HG03135 (cell line): Measurements from ENCODE around the gene DSTN.

Experiments used
- ATAC-seq: cut with Tn5 transposase; IDR thresholded peaks from one replicate; pipeline ENCODE4 v1.9.1; 2021; ENCODE audit warnings: mild to moderate bottlenecking, moderate library complexity; ENCODE audit not compliant: unreplicated experiment

The DSTN gene

DNA sequence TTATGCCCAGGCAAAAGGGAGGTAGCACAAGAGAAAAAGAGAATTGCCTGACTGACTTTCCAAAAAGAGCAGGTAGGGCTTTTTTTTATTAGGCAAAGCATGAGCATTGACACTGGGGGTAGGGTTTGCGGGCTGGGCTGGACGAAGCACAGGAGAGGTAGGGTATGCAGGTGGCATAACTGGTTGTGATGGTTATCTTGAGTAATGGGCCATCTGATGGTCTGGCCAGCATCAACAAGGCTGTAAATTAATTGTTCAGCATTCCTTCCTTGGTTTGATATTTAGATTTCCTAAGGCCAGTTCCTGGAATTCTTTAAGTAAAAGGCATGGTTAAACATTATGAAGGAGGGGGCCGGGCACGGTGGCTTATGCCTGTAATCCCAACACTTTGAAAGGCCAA lies 24.7 kb upstream of the DSTN start:
- no peak for ATAC-seq

DNA sequence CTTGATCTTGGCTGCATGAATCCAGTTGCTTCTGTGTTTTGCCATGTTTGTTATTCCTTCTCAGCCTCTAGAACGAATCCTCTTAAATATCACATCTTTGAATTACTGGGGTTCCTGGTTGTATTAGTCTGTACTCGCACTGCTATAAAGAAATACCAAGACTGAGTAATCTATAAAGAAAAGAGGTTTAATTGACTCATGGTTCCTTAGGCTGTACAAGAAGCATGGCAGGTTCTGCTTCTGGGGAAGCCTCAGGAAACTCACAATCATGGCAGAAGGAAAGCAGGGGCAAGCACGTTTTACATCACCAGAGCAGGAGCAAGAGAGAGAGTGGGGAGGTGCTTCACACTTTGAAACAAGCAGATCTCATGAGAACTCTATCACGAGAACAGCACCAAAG lies 20.7 kb upstream of the DSTN start:
- ATAC-seq: no peak

DNA sequence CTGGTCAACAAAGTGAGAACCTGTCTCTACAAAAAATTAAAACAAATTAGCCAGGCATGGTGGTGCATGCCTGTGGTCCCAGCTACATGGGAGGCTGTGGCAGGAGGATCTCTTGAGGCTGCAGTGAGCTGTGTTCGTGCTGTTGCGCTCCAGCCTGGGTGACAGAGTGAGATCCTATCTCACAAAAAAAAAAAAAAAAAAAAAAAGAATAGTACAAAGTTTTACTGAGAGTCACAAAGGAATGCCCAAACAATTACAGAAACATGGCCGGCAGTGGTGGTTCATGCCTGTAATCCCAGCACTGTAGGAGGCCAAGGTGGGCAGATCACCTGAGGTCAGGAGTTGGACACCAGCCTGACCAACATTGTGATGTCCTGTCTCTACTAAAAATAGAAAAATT lies 14.8 kb upstream of the DSTN start:
- ATAC-seq: no peak

DNA sequence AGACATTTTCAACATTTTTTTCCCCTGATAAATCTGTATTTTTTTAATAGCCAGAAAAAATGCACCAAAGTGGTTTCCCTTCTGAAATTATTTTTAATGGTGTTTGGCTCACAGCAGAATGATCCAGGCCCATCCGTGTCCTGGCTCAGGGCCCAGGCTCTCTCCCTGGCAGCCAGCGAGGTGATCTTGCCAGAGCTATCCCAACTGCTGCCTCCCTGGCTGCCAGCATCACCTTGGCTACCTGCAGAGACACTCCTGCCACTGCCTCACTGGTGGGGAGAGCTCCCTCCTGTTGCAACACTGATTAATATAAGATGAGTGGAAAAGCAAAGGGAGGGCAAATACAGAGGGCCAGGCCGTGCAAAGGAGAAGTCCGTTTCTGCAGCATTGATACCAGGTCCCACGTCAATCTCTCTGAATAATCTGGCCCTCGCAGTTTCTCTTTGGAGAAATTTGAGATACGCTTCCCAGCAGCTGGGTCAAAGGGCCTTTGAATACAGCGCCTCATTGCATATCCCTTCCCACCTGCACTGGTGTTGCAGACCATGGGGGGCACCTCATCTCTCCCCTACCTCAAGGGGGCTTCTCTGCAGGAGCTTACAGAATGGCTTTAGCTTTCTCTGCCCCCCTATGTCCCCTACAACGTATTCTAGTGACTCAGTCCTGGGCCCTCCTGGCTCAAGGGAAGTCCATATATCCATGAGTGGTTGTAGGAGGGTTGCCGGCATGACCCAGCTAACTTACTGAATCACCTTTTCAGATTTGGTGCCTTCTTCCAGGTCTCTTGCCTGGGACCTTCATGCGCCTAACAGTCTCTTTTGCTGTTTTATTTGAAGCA lies 12.8 kb upstream of the DSTN start:
- no peak for ATAC-seq

DNA sequence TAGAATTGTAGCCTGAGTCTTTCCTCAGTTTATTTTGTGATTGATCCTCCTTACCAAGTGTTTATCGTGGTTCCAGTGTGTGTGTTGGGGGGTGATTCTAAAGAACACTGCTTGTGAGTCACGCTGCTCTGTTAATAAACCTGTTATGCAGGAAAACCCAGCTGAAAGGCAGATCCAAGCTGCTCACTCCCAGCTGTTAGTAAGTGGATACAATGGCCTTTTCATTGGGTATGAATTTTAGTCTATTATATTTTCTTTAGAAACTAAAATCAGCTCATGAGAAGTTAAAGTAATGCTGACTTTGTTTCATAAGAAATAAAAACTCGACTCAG lies 12.2 kb upstream of the DSTN start:
- ATAC-seq: no peak

DNA sequence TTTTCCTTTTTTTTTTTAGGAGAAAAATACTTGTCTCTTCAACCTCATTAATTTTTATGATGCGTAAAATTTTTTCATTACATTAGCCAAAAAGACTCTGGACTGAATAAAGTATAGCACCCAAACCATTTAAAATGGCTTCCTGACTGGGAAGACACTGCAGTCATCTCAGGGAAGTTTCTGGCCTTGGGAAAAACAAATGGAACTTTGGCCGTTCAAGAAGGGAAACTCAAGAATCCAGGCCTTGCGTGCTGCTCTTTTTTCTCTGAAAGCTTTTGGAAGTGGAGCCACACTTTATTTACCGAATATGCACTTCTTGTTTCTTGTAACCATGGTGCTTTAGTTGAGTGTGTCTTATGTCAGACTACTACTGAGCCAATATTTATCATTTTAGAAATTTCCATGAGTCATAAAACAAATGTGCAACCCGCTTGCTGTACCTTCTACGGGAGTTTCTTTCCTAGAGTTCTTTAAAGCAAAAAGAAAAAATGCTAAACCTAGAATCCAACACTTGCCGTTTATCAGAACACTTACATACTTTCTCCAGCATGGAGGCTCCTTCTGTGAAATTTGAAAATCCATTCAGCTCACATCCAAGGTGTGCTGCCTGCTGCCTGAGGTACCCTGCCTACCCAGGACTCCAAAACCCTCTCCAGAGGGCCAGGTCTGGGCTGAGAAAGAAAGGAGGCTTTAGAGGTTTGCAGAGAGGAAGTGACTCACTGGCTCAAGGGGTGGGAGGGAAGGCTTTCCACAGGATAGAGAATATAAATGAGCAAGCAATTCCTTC lies 11.5 kb upstream of the DSTN start:
- no peak for ATAC-seq

DNA sequence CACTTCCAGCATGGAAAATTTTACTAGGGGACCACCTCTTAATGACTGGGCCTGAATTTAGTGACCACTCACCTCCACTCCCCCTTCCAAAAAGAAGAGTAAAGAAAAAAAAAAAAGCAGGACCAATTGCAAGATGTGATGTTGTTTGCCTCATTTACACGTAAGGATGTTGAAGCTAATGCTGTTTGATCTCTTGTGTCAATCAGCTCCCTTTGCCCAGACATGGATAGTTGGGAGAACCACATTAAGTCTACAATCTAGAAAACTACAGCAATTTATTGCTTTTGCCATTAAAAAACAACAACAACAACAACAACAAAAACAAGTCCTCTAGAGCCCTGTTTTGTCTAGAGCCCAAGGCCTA lies 11.0 kb upstream of the DSTN start:
- ATAC-seq: no peak

DNA sequence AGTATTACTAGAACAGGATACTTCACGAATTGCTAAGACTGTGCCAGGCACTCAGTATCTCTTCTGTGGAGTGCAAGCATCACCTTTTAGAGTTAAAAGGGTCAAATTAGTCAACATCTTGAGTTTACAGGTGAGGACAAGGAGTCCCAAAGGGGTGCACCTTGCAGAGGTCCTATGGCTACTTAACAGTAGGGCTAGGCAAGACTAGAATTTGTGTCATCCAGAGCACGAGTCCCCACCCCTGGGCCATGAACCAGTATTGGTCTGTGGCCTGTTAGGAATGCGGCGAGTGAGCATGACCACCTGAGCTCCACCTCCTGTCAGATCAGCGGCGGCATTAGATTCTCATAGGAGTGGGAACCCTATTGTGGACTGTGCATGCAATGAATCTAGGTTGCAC lies 10.5 kb upstream of the DSTN start:
- no peak for ATAC-seq

DNA sequence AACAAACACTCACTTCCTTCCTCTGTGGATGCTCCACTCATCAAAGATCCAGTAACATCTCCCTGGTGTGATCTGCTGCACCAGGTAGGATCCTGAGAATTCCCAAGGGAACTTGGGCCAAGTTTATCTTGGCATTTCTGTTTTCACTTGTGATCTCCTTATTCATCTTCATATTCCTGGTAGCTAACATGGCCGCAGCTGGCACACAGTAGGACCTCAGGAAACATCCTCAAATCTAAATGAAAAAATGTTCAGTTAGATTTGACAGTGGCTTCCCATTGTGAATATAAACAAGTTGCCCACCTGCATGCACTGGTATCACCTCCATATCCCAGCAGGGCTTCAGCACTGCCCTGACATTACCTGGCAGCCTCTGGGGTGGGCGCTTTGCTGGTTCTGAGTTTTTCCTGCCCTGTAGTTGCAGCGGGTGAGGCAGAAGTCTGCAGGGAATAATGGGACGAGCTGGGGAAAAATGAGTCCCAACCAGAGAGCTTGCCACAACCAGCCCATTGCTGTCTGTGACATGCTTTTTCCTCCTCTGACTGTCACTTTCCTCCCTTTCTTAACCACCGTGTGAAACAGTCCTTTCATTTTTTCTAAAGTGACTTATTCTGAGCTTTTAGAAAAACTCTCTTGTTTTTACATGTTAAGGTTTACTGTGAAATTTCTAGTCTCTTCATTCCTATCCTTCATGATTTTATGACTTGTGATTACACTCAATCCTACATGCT lies 9.4 kb upstream of the DSTN start:
- ATAC-seq: no peak

DNA sequence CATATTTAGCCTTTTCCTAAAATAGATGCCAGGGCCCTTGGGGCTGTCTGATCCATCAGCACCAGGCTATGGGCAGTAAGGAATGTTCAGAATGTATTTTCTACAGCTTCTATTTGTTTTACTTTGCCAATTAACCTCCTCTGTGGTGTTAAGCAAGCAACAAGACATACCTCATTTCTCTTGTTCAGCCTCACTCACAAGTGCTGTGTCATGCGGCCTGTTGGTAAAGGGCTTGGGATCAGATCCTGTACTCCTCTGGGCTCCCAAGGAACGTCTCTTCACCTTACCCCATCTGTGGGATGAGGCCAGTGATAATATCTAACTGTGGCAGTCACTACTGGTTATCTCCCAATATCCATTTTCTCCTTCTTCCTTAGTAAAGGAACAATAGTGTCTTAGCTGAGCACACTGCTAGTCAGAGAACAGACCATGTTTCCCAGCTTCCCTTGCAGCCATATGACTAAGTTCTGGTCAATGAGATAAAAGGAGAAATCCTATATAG lies 7.0 kb upstream of the DSTN start:
- no peak for ATAC-seq

DNA sequence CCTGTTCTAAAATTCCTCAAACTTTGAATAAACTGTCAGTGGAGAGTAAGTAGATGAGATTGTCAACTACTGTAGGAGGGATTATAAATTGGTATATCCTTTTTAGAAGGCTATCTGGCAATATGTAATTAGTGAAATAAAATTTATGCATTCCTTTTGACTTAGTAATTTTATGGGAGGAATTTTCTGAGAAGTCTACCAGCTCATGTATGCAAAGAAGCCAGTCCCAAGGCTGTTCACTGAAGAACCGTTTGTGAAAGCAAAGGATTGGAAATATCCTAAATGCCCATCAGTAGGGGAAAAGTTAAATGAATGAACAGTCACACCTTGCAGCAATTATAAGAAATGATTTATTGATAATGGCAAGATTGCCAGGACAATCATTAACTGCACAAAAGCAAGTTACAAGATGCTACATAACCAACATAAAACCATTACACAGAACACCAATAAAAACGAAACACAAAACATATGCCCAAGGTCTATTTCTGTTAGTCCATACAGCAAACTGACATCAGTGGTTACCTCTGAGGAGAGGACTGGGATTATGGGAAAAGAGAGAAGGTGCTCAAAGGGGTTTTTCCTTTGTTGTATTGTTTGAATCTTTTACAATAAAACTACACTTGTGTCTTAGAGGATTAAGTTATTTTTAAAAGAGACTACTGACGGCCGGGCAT lies 4.6 kb upstream of the DSTN start:
- no peak for ATAC-seq

DNA sequence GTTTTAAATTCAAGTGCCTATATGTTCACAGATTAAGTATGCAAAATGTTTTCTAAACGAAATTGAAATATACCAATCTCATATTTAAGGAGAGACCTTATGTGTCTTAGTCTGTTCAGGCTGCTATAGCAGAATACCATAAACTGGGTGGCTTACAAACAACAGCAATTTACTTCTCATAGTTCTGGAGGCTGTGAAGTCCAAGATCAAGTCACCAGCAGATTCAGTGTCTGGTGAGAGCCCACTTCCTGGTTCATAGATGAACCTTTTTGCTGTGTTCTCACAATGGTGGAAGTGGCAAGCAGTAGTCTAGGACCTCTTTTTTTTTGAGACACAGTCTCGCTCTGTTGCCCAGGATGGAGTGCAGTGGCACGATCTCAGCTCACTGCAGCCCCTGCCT lies 3.5 kb upstream of the DSTN start:
- no peak for ATAC-seq

DNA sequence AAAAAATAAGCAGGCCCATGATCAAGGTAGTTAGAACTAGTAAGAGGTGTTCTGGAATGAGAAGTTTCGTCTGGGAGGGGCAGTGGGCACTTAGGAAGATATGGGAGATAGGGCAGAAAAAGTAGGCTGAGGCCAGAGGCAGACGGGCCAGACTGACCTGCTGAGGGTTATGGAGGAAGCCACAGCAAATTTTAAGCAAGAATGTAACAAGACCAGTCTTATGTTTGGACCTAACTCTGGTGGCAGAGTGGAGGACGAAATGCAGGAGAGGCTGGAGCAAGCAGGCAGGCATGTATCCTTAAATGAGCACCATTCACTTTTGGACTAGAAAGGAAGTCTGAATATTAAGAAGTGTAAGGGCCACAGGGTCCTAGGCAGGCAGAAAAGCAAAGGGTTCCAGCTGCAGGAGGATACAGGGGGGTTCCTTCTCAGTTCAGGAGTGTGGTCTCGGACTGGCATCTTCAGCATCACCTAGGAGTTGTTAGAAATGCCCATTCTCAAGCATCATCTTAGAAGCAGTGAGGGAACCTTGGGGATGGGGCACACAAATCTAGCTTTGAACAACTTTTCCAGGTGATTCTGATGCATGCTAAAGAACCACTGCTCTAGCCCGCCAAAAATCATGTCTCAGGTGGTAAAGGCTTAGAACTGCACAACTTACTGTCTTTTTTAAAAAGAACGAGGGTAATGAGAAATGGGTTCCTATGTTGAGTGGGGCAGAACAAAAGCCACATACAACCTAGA lies 1.7 kb upstream of the DSTN start:
- ATAC-seq: no peak

DNA sequence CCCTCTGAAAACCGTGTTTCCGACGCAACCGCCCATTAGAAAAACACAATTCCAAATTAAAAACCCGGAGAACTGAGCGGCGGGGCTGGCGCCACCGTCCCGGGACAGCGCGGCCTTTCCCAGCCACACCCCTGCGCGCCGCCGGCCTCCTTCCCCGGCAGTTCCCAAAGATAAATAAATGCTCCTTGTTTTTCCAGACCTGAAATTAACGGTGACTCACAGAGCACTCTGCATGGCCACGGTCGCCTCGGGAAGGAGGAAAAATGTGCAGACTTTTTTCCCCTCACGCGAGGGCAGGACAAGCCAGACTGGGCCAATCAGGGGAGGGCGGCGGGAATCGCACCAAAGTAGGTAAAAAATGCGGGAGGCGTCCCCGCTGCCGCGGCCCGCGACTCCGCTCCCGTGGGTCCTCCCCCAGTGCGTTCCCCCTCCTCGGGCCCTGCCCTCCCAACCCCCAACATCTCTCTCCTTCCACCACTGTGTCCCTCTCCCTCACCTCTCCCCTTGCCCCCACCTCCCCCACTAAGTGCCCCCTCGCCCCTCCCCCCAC lies 828 bp upstream of the DSTN start:
- no peak for ATAC-seq

DNA sequence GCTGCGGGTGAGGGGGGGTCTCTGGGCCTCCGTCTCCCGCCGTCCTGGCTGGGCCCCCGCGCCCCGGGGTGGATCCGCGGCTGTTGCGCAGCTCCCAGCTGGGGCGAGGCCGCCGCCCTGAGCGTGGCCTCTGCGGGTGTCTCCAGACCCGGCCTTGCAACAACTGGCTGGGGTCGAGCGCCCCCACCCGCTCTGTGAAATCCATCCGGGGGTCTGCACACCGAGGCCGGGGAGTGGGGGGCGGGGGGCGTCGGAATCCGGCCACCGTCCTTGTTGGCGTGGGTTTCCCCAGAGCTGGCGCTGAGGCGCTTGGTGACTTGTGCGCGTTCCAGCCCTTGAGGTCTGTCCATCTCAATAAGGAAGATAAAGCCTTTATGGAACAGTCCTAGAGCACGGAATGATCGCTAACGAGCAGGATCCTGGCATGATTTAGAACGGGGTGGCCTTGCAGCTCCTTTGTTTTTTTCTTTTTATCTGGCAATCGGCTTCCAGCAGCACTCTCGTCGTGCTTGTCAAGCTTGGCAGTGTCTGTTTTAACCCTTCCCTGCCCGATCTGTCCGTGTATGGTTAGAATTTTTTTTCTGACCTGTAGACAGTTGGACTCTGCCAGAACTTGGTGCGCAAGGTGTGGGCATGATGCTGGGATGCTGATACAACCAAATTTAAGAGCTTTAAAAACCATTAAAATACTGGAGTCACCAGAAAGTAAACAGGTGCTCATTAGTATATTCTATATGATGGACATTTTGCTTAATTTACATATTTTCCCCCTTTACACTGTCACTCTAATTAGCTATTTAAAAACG lies 675 bp downstream of the DSTN start:
- peak; percentile 38 for ATAC-seq

DNA sequence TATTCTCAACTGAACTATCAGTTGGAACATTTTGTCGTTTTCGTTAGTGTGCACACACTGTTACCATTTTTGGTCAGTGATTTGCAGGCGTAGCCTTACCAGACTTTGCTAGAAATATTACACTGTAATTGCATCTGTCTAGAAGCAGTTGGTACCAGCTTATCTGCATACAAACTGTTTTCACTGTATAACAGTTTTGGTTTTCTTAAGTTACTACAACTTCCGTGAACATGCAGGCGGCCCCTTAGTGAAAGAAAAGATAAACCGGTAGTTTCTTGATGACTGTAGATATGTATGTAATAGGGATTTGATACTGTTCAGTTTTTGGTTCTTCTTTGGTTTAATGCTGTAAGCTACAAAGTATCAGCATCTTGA lies 1.3 kb downstream of the DSTN start:
- ATAC-seq: no peak

DNA sequence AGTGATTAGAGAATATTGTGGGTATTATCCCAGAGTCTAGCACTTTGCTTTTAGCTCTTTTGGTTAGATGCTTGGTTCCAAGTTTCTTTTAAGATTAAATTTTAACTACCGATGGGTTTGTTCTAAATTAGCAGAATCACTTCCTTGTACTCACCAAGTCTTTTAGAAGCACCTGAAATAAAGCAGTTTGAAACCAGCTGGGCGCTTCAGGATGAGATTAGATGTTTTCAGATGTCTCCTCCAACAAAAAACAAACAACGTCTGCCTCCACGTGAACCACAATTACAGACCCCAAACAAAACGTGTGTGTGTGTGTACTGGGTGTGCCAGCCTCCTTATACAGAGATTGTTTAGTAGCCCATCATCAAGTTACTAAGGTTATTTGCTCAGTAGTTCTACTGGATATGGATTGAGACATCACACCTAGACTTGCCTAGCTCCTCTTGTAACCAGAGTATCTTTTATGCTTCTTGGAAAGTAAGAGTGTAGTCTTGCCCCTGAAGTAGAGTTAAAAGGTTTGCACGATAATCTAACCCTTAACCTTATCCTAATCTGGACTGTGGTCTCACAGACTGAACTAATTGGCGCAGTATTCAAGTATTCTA lies 2.3 kb downstream of the DSTN start:
- no peak for ATAC-seq

DNA sequence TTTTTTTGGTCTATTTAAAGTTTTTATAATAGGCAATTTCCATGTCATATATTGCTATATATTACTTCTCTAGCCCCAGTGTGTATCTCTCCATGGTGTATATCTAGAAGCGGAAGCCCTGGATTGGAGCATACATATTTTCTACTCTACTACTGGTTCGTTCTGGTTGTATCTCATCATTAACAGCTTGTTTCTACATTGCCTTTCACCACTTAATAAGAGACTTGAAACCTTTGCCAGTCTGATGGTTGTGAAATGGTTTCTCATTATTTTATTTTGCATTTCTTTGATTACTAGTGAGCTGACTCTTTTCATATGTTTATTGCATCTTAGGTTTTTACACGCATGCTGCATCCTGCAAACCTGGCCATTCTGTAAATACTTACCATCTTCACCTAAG lies 3.6 kb downstream of the DSTN start:
- ATAC-seq: no peak

DNA sequence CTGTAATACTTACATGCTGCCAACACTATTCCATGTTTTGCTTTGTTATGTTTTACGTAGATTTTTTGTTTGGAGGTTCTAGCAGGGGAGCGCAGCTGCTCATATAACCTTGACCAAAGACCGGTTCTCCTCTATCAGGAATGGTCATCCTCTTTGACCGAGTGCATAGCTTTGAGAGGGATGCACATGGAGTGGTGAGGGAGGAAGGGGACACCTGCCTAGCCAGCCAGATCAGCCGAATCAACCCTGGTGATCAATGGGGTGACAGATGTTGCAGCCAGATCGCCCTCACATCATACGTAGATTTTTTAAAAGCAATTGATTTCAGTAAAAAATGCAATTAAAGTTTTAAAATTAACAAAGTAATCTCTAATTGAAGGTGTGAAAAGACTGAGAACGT lies 6.3 kb downstream of the DSTN start:
- no peak for ATAC-seq
